HG03575 (cell line): Measurements from ENCODE around the gene CBLN4.

Experiments
- ATAC-seq: cut with Tn5 transposase; IDR thresholded peaks from one replicate; pipeline ENCODE4 v1.9.1; 2021; ENCODE audit not compliant: unreplicated experiment, insufficient number of reproducible peaks, low FRiP score; ENCODE audit errors: extremely low read depth

CBLN4 gene

GRCh38 chr20:55961376-55962330, 43.7 kb downstream of the CBLN4 start:
- no peak for ATAC-seq

GRCh38 chr20:55953201-55953600, 52.1 kb downstream of the CBLN4 start:
- ATAC-seq: no peak

- no peak for ATAC-seq
Measured at GRCh38 chr20:55947701-55948100, 57.6 kb downstream of the CBLN4 start.
